ENCODE measurements around the gene HPS5. TPM values are rescaled to one million over a fixed set of nuclear protein-coding genes. Genes with fewer than 3 reads are reported as not detected.
"Not testable (repeated sequence)": the region's sequence is repeated elsewhere in the genome, so short reads cannot be mapped to it uniquely, and the experiment has no call there.

The HPS5 gene
- total RNA-seq, 1 donor from 2014 or later, result 54.1 TPM

DNA sequence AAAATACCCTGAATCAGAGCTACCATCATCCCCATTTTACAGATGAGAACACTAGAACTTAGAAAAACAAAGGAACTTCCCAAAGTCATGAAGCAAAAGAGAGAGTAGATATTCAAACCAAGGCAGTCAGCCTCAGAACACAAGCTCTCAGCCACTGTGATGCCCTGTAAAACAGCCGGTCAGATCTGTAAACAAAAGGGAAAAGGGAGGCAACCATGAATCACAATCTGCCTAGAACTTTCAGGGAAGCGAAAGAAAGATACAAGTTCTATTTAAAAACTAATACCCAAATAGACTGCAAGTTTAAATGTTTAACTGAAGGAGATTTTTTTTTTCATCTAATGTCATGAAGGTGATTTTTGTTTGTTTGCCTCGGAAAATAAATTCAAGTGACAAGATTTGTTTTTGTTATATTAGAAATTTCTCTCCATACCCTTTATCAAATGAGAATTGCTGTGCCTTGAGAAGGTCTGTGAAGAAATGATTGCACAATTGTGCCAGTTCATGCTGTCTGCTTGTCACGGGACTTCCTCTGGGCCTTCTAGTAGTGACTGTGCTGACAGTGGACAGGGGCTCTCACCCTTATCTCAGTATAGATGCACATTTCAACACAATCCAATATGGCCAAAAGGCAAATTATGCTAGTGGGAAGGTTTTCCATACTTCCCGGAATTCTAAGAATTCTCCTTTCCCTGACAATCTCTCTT is 44.2 kb downstream of the HPS5 start:
- DNase-seq (ENCODE audit: low read depth), result no peak

- DNase-seq (ENCODE audit: low read depth), result no peak
Observed at GRCh38 chr11:18271206-18271605, 50.7 kb downstream of the HPS5 start.

- DNase-seq (ENCODE audit: low read depth), result no peak
Observed at GRCh38 chr11:18270102-18270501, 51.8 kb downstream of the HPS5 start.

DNA sequence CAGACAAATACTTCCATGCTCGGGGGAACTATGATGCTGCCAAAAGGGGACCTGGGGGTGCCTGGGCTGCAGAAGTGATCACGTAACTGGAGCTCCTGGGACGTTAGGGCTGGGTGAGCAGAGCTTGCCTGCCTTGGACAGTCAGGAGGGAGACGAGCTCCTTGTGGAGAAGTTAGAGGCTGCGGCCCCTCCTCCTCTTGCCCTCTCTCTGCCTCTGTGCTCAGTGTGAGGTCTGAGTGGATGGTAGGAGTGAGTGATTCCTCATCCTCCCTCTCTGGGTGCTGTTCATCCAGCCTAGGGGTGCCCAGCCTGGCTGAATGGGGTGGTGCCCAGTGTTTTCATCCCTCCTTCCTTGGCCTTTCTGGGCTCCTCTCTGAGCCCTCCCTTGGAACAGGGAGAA is 52.7 kb downstream of the HPS5 start:
- not testable (repeated sequence) for DNase-seq (ENCODE audit: low read depth)

GRCh38 chr11:18267335-18268133 is 54.4 kb downstream of the HPS5 start:
- peak; percentile 38 for DNase-seq (ENCODE audit: low read depth)

GRCh38 chr11:18265949-18266348 is 56.0 kb downstream of the HPS5 start, which contains the start of gene SAA1:
TSS of gene SAA1 (plus strand) at chr11:18266264. CDS start at chr11:18266888, 624 bp downstream.
- DNase-seq (ENCODE audit: low read depth), result peak; percentile 81

DNA sequence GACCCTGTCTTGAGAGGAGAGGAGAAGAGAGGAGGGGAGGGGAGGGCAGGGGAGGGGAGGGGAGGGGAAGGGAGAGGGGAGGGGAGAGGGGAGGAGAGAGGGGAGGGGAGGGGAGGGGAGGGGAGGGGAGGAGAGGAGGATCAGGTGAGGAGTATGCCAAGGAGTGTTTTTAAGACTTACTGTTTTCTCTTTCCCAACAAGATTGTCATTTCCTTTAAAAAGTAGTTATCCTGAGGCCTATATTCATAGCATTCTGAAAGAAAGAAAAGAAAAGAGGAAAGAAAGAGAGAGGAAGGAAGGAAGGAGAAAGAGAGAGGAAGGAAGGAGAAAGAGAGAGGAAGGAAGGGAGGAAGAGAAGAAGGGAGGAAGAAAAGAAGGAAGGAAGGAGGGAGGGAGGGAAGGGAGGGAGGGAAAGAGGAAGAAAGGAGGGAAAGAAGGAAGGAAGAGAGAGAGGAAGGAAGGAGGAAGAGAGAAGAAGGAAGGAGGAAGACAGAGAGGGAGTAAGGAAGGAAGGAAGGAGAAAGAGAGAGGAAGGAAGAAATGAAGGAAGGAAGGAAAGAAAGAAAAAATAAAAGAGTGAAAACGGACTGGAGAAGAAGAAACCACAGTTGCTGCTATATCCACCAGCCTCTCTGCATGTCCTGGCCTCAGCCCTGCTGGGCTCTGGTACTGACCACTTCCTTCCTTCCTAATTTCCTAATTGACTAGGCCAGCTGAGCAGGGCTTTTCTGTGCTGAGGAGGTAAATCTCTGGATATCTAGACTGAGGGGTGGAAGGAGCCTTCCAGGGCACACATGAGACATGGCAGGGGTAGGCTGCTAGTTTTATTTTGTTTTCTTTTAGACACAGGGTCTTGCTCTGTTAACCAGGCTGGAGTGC is 57.0 kb downstream of the HPS5 start:
- DNase-seq (ENCODE audit: low read depth), result no peak

DNA sequence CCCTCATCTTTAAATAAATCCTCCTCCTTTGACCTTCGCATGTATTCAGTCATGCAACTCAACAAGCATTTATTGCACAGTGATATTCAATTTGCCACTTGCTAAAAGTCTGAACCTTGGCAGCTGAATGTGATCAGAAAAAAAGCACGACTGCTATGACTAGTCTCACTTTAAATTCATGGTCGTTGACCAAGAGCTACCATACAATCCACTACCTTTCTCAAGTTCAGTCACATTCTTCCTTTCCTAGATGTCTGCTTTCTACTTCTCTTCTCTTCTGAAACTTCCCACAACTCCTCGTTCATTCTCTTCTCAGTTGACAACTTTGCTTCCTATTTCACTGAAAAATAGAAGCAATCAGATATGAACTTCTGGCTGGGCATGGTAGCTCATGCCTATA is 57.9 kb downstream of the HPS5 start:
- DNase-seq (ENCODE audit: low read depth), result no peak

- DNase-seq (ENCODE audit: low read depth), result not testable (repeated sequence)
Observed at GRCh38 chr11:18262681-18263350, 59.1 kb downstream of the HPS5 start.

GRCh38 chr11:18261721-18262120 is 60.2 kb downstream of the HPS5 start:
- DNase-seq (ENCODE audit: low read depth), result no peak

DNA sequence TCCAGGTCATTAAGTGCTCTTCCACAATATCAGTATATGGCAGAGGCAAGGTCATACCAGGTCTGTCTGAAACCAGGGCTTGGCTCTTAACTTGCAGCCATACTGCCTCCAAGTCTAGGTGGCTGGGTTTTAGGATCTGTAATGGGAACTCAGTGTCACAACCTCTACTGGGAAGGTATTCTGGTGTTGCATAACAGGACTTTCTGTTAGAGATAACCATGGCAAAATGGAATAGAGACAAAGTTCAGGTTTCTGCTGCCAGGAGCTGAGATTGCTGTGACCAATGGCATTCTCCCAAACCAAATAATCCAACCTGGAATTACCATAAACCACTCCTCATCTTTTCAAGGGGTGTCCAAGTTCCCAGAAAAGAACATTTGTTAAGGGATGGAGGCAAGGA is 62.7 kb downstream of the HPS5 start:
- DNase-seq (ENCODE audit: low read depth), result no peak

DNA sequence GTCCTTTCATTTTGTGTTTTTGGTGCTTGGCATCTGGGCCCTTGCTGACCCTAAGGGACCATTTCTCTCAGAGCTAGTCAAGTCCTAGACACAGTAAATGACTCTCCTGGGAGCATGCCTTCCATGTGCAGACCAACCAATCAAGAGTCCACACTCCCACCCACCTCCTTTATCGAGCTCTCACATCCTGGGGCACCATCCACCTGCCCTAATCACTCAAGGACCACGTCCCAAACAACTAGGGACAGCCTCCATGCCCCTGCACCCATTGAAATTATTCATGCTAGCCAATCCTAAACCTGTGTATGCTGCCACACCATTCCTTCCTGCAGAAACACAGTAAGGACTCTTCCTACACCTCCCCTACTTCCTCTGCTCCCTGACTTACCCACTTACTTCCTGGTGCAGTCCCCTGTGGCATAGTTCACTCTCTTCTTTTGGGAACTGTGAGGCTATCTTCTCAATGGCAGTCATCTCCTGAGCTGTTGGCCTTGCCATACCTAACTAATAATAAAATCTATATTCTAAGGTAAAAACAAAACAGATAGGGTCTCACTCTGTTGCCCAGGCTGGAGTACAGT is 67.1 kb downstream of the HPS5 start:
- DNase-seq (ENCODE audit: low read depth), result no peak

GRCh38 chr11:18253778-18254338 is 68.1 kb downstream of the HPS5 start:
- DNase-seq (ENCODE audit: low read depth), result no peak

DNA sequence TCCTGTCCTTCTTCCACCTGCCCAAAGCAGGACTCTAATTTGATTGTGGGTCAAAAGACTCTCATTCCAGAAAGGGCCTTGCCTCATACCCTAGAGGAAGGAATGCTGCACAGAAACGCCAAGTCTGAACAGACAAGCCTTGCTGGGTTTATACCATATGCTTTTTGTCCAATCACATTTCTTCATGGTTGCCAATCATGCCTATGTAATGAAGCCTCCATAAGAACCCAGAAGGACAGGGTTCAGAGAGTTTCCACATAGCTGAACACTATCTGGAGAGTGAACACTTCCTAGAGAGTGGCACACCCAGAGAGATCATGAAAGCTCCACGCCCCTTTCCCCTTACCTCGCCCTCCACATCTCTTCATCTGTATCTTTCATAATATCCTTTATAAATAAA is 68.7 kb downstream of the HPS5 start:
- DNase-seq (ENCODE audit: low read depth), result peak; percentile 45

GRCh38 chr11:18248561-18248960 is 73.4 kb downstream of the HPS5 start, which contains the start of gene SAA2:
TSS of gene SAA2 (minus strand) at chr11:18248668. CDS start at chr11:18248011, 657 bp downstream.
- DNase-seq (ENCODE audit: low read depth), result peak; percentile 84

DNA sequence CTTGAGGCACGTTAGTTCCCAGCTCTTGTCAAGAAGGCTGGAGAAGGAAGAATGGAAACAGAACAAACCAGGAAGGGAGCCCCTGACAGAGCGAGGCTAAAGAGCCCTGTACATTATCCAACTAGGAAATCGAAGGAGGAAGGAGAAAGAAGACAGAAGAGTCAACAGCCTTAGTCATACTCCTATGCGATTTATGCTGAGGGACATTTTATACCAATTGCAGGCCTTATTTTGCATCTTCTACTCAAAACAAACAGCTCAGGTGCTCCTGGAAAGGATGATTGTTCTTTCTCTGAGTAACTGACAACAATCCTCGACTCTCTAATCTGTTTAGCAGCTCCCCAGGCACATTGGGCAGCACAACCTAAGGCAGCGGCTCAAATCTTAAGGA is 74.8 kb downstream of the HPS5 start:
- DNase-seq (ENCODE audit: low read depth), result not testable (repeated sequence)

GRCh38 chr11:18246379-18247190 is 75.4 kb downstream of the HPS5 start:
- peak; percentile 61 for DNase-seq (ENCODE audit: low read depth)

- DNase-seq (ENCODE audit: low read depth), result peak; percentile 26
Observed at GRCh38 chr11:18245396-18245795, 76.5 kb downstream of the HPS5 start.

DNA sequence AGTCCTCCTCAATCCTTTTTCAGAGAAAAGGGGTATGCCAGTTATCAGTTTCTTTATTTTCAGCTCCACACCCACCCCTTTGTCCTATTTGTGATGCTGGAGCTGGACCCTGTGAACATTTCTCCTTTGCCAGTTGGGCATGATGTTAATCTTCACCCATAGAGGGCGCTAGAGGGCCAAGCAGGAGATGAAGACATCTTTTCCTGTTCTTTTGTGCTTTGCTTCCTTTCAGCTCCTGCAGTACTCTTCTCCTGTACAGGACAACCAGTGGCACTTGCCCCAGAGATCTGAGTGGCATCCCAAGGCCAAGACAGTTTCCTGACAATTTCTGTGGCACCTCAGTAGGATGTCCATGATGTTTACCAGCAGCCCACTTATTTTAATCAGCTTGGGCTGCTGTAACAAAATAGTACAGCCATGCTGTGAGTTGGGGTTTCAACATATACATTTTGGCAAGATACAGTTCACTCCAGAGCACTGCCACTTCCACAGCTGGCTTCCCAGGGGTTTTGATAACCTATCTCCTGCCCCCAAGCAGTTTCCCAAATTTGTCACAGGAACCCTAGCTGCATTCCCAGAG is 78.1 kb downstream of the HPS5 start:
- peak; percentile 73 for DNase-seq (ENCODE audit: low read depth)

Measured in renal cortical epithelial cell (primary cell).